GM23248 (cell line): ENCODE data around the gene PTPRT.

Experiments
- EZH2 ChIP-seq: fragments of 200-600 bp; sonication (generic); IDR thresholded peaks from 2 replicates; pipeline ENCODE4 v1.6.1; 2018; ENCODE audit warnings: antibody characterized with exemption, mild to moderate bottlenecking; ENCODE audit not compliant: insufficient read depth, poor library complexity, severe bottlenecking
- EZH2phosphoT487 ChIP-seq: fragments of 200-600 bp; sonication (generic); IDR thresholded peaks from 2 replicates; pipeline ENCODE4 v1.6.1; 2018; ENCODE audit warnings: antibody characterized with exemption, moderate library complexity, mild to moderate bottlenecking, low read depth; ENCODE audit not compliant: insufficient read depth

- TF ChIP-seq EZH2phosphoT487 (no peak), EZH2 (no peak)
These were observed 11.6 kb downstream of the PTPRT start for GRCh38 chr20:43178080-43178479.
